Ishikawa (cell line): ENCODE results near the gene CLRN3.

Experiments
- CEBPB ChIP-seq: IDR thresholded peaks from 2 replicates; pipeline ENCODE4 v1.6.1; 2012
- CREB1 ChIP-seq: IDR thresholded peaks from 2 replicates; pipeline ENCODE4 v1.6.1; 2012; ENCODE audit warnings: low read depth
- EGR1 ChIP-seq: IDR thresholded peaks from 2 replicates; pipeline ENCODE4 v1.6.1; 2012
- EP300 ChIP-seq: IDR thresholded peaks from 2 replicates; pipeline ENCODE4 v1.6.1; 2012; ENCODE audit warnings: borderline replicate concordance
- FOXM1 ChIP-seq: IDR thresholded peaks from 2 replicates; pipeline ENCODE4 v1.6.1; 2012; ENCODE audit warnings: low read depth, borderline replicate concordance
- MAX ChIP-seq: IDR thresholded peaks from 2 replicates; pipeline ENCODE4 v1.6.1; 2012
- NFIC ChIP-seq: IDR thresholded peaks from 2 replicates; pipeline ENCODE4 v1.6.1; 2012
- RAD21 ChIP-seq: IDR thresholded peaks from 2 replicates; pipeline ENCODE4 v1.6.1; 2012; ENCODE audit warnings: low read depth
- REST ChIP-seq: IDR thresholded peaks from 2 replicates; pipeline ENCODE4 v1.6.1; 2012; ENCODE audit warnings: low read depth, mild to moderate bottlenecking
- TAF1 ChIP-seq: IDR thresholded peaks from 2 replicates; pipeline ENCODE4 v1.6.1; 2012; ENCODE audit warnings: low read depth, mild to moderate bottlenecking
- TCF12 ChIP-seq: IDR thresholded peaks from 2 replicates; pipeline ENCODE4 v1.6.1; 2012; ENCODE audit warnings: low read depth
- TEAD4 ChIP-seq: IDR thresholded peaks from 2 replicates; pipeline ENCODE4 v1.6.1; 2012
- YY1 ChIP-seq: IDR thresholded peaks from 2 replicates; pipeline ENCODE4 v1.6.1; 2012; ENCODE audit warnings: low read depth
- ZBTB7A ChIP-seq: IDR thresholded peaks from 2 replicates; pipeline ENCODE4 v1.6.1; 2012; ENCODE audit warnings: low read depth
- TF ChIP-seq, protein P1 (sequence below): IDR thresholded peaks from 2 replicates; pipeline ENCODE4 v1.6.1; 2012

The CLRN3 gene

GRCh38 chr10:127926455-127926854, 33.7 kb upstream of the CLRN3 start:
- no peak for TF ChIP-seq TEAD4
- no peak for TF ChIP-seq EP300
- TF ChIP-seq ZBTB7A, result no peak
- no peak for TF ChIP-seq TCF12
- no peak for TF ChIP-seq NFIC
- TF ChIP-seq FOXM1, result no peak
- TF ChIP-seq MAX, result no peak
- TF ChIP-seq CREB1, result no peak
- TF ChIP-seq RAD21, result no peak
- TF ChIP-seq EGR1, result no peak

DNA sequence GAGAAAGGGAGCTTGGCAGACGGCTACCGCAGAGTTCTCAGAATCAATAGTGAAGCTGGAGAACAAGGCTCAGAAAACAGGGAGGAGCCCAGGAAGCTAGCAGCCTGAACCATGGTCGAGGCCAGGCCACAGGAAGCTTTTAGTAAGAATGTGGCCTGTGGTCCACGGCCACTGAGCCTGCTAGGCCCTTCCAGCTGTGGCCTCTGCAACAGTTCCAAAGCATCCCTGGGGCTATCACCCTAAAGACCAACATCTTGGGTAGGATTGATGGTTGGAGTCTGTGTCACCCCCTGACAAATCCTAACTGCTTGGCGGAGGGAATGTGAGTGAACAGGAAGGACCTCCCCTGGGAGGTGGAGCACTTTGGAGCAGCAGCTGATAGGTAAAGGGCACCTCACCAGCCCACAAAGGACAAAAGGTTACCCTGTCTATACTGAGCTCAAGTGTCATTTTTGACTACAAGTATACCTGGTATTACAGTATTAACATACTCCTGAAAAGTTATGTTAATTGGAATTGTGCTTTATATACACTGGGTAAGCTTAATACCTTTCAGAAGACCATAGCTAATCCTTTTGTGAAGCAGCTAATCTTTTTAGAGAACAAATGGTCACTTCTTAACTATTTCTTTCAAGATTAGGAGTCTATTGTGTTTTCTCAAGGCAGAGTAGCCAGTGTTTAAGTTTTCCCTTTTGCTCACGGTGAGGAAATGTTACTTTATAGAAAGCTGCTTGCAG, 32.9 kb upstream of the CLRN3 start:
- TF ChIP-seq TEAD4 (no peak), EP300 (no peak), CREB1 (no peak), NFIC (no peak), EGR1 (no peak), CEBPB (no peak), ZBTB7A (no peak)
- TF ChIP-seq, protein P1, sequence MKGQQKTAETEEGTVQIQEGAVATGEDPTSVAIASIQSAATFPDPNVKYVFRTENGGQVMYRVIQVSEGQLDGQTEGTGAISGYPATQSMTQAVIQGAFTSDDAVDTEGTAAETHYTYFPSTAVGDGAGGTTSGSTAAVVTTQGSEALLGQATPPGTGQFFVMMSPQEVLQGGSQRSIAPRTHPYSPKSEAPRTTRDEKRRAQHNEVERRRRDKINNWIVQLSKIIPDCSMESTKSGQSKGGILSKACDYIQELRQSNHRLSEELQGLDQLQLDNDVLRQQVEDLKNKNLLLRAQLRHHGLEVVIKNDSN, result no peak

- TF ChIP-seq CEBPB (no peak), ZBTB7A (no peak), YY1 (no peak), FOXM1 (no peak), REST (no peak), TEAD4 (no peak), RAD21 (no peak), CREB1 (no peak), TAF1 (no peak)
- TF ChIP-seq, protein P1, result no peak
These were observed 30.9 kb upstream of the CLRN3 start for GRCh38 chr10:127923646-127924045.

GRCh38 chr10:127922675-127923366, 30.1 kb upstream of the CLRN3 start:
- TF ChIP-seq NFIC, result peak; percentile 81
- TF ChIP-seq, protein P1, result no peak
- no peak for TF ChIP-seq YY1
- no peak for TF ChIP-seq CREB1
- TF ChIP-seq REST, result no peak
- TF ChIP-seq TAF1, result no peak
- TF ChIP-seq RAD21, result 0 out of 2 replicates have a peak, but pooled peaks have one; percentile 4
- peak; percentile 56; the same call in 1 of the 2 replicates for TF ChIP-seq EP300
- no peak for TF ChIP-seq ZBTB7A
- peak; percentile 84 for TF ChIP-seq TEAD4
- no peak; the same call in 1 of the 2 replicates for TF ChIP-seq MAX
- peak; percentile 88 for TF ChIP-seq CEBPB
- no peak for TF ChIP-seq FOXM1
- no peak for TF ChIP-seq EGR1
- TF ChIP-seq TCF12, result peak; percentile 78

GRCh38 chr10:127922206-127922605, 29.5 kb upstream of the CLRN3 start:
- TF ChIP-seq REST, result no peak
- TF ChIP-seq TEAD4, result no peak
- no peak for TF ChIP-seq EP300
- no peak for TF ChIP-seq CEBPB
- no peak for TF ChIP-seq ZBTB7A
- TF ChIP-seq, protein P1, result no peak
- no peak for TF ChIP-seq NFIC
- TF ChIP-seq FOXM1, result no peak
- TF ChIP-seq TAF1, result no peak
- no peak for TF ChIP-seq CREB1
